ENCODE measurements around the gene TBC1D32. TPM values are rescaled to one million over a fixed set of nuclear protein-coding genes. Genes with fewer than 3 reads are reported as not detected.

Gene TBC1D32
- total and polyA plus RNA-seq, 2 donors (not counting 3 experiments of a cell fraction or from before 2014, with no cell fraction given) = 2.5 to 4.0 TPM

DNA sequence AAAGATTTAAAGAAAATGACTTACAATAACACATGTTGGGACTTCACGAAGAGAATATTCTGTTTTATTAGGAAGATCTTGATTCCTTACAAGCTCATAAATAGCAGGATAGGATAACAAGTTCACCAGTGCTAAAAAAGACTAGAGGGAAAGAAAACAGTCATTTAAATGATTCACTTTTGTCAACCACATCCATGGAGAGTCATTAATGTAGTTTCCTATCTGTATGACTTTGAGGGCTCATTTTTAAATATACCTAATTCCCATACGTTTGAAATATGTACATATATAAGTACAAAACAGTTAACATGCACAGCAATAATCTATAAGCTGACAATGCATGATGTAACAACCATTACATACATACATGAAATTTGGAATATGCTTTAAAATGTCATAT is 111.1 kb downstream of the TBC1D32 start:
- dilution Hi-C loops (cut with MboI; ENCODE audit: extremely low pct_ligation_motif_present, low sequenced_read_pairs) = no loop called here
- H3K4me2 ChIP-seq (ENCODE audit: insufficient read depth, low read length) = no peak overlapping the region
- no peak for TF ChIP-seq GATA2 (IDR thresholded peaks at IDR 0.05; ENCODE audit: insufficient read depth, insufficient read length, low read depth, low read length)
- H3K27me3 ChIP-seq (ENCODE audit: control insufficient read depth in 2 of 2, insufficient read depth in 2 of 2, low read length in 2 of 2) = no peaks in the 10 kb centered on the region
- H3K9ac ChIP-seq (replicated peaks; ENCODE audit: extremely low read depth, insufficient read depth, low read length) = no peak overlapping the region
- no peak overlapping the region for H2AFZ ChIP-seq (ENCODE audit: low read depth, low read length)
- no peaks in the 10 kb centered on the region for H3K4me1 ChIP-seq (ENCODE audit: control insufficient read depth, extremely low read depth, insufficient read depth, low read length)
- H3K79me2 ChIP-seq (ENCODE audit: control insufficient read depth, insufficient read depth, low read length) = no peaks in the 10 kb centered on the region
- H3K4me3 ChIP-seq (replicated peaks in 1 of 3; ENCODE audit: insufficient read depth in 1 of 3, low read depth in 1 of 3, low read length in 3 of 3) = no peak overlapping the region
- DNase-seq (ENCODE audit: low read depth, low spot score) = no peak
- H3K36me3 ChIP-seq (ENCODE audit: control insufficient read depth in 2 of 2, extremely low read depth in 1 of 2, insufficient read depth in 2 of 2, low read length in 2 of 2) = no peaks in the 10 kb centered on the region
- no peaks in the 10 kb centered on the region for H4K20me1 ChIP-seq (replicated peaks; ENCODE audit: control insufficient read depth, extremely low read depth, insufficient read depth, low read length)
- POLR2A ChIA-PET = no interaction called here
- no TSS peak for BruUV-seq (replicated peaks)
- H3K9me1 ChIP-seq (replicated peaks; ENCODE audit: control insufficient read depth, extremely low read depth, insufficient read depth, low read length) = no peaks in the 10 kb centered on the region
- H3K27ac ChIP-seq (ENCODE audit: insufficient read depth, low read depth, low read length) = no peak overlapping the region
- intact Hi-C loops (cut with micrococcal nuclease) = no loop called here
- H3K9me3 ChIP-seq (replicated peaks; ENCODE audit: control insufficient read depth, insufficient read depth, low read length) = no peaks in the 10 kb centered on the region
- CTCF ChIA-PET = interaction anchor here (1.2 kb wide), 1 partner anchor 167 kb away, joined by 4 read pairs; no protein-coding TSS in a partner anchor
- FAIRE-seq = no peak

DNA sequence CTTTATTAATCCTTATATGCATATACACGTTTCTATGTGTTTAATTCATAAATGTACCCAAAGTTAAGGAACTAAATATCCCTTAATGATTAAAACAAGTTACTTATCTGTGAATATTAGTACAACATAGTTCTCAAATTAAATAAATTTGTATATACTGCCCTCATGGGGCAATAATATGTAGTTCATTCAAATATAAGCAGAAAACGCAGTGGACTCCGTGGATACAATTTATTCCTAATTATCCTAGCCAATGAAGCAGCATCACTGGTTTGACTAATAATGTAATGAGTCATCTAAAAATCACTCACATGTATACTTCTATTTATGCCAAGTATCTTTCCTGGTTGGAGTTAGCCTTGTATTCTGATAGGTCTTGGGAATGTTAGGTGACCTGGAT is 111.6 kb downstream of the TBC1D32 start:
- FAIRE-seq (peak; percentile 62), DNase-seq (ENCODE audit: low read depth, low spot score) (peak; percentile 21)
- Histone ChIP-seq H3K36me3 (ENCODE audit: control insufficient read depth in 2 of 2, extremely low read depth in 1 of 2, insufficient read depth in 2 of 2, low read length in 2 of 2) (no peaks in the 10 kb centered on the region), H3K27me3 (ENCODE audit: control insufficient read depth in 2 of 2, insufficient read depth in 2 of 2, low read length in 2 of 2) (no peaks in the 10 kb centered on the region), H3K4me3 (replicated peaks in 1 of 3; ENCODE audit: insufficient read depth in 1 of 3, low read depth in 1 of 3, low read length in 3 of 3) (no peak overlapping the region), H3K4me1 (ENCODE audit: control insufficient read depth, extremely low read depth, insufficient read depth, low read length) (no peaks in the 10 kb centered on the region), H3K9me1 (replicated peaks; ENCODE audit: control insufficient read depth, extremely low read depth, insufficient read depth, low read length) (no peaks in the 10 kb centered on the region), H2AFZ (ENCODE audit: low read depth, low read length) (no peak overlapping the region), H3K79me2 (ENCODE audit: control insufficient read depth, insufficient read depth, low read length) (no peaks in the 10 kb centered on the region), H4K20me1 (replicated peaks; ENCODE audit: control insufficient read depth, extremely low read depth, insufficient read depth, low read length) (no peaks in the 10 kb centered on the region), H3K9me3 (replicated peaks; ENCODE audit: control insufficient read depth, insufficient read depth, low read length) (no peaks in the 10 kb centered on the region), H3K9ac (replicated peaks; ENCODE audit: extremely low read depth, insufficient read depth, low read length) (no peak overlapping the region), H3K27ac (ENCODE audit: insufficient read depth, low read depth, low read length) (no peak overlapping the region), H3K4me2 (ENCODE audit: insufficient read depth, low read length) (no peak overlapping the region)
- intact Hi-C loops (cut with micrococcal nuclease) = loop anchor here (1.0 kb wide), 1 partner anchor 167 kb away; no protein-coding TSS in a partner anchor
- no TSS peak for BruUV-seq (replicated peaks)
- TF ChIP-seq, protein P1, sequence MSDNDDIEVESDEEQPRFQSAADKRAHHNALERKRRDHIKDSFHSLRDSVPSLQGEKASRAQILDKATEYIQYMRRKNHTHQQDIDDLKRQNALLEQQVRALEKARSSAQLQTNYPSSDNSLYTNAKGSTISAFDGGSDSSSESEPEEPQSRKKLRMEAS (IDR thresholded peaks at IDR 0.05; ENCODE audit: insufficient read depth, insufficient read length) = no peak
- TF ChIP-seq GATA2 (IDR thresholded peaks at IDR 0.05; ENCODE audit: insufficient read depth, insufficient read length, low read depth, low read length) (no peak), MYC (IDR thresholded peaks at IDR 0.05; ENCODE audit: low read depth, low read length) (no peak), POLR2AphosphoS5 (IDR thresholded peaks at IDR 0.05; ENCODE audit: insufficient read depth, low read depth, low read length) (no peak), JUN (IDR thresholded peaks at IDR 0.05; ENCODE audit: borderline replicate concordance, insufficient read depth, insufficient read length, low read depth) (peak; percentile 11), EZH2 (IDR thresholded peaks at IDR 0.05; ENCODE audit: borderline replicate concordance, low read depth, low read length, severe bottlenecking) (no peak), FOS (IDR thresholded peaks at IDR 0.05; ENCODE audit: borderline replicate concordance, insufficient read depth, low read length) (peak; percentile 35)
- dilution Hi-C loops (cut with MboI; ENCODE audit: extremely low pct_ligation_motif_present, low sequenced_read_pairs) = no loop called here
- ChIA-PET POLR2A (no interaction called here), CTCF (no interaction called here)

All from endothelial cell of umbilical vein (primary cell).